HepG2 (cell line): ENCODE measurements around the gene FAM228B. TPM values are rescaled to one million over a fixed set of nuclear protein-coding genes. Genes with fewer than 3 reads are reported as not detected.

Experiments
- ATF6 ChIP-seq: sonication (generic); formaldehyde crosslinking; conservative IDR thresholded peaks from 2 replicates; pipeline ENCODE4 v1.4.0; 2020; ENCODE audit warnings: missing genetic modification reagents
- BRD4 ChIP-seq: sonication (generic); formaldehyde crosslinking; IDR thresholded peaks from 2 replicates; pipeline ENCODE4 v1.4.0; 2020; ENCODE audit warnings: missing genetic modification reagents
- CHD4 ChIP-seq: fragments of 200-600 bp; sonication (generic); IDR thresholded peaks from 2 replicates; pipeline ENCODE4 v1.7.0; 2017; ENCODE audit warnings: mild to moderate bottlenecking, low read length, borderline replicate concordance
- ETS1 ChIP-seq: sonication (generic); formaldehyde crosslinking; IDR thresholded peaks from 2 replicates; pipeline ENCODE4 v1.4.0; 2020; ENCODE audit warnings: missing genetic modification reagents
- FIP1L1 ChIP-seq: fragments of 200-400 bp; formaldehyde crosslinking; IDR thresholded peaks from 2 replicates; pipeline ENCODE4 v1.6.1; 2018; ENCODE audit warnings: low read depth, mild to moderate bottlenecking, low read length, moderate library complexity, borderline replicate concordance; ENCODE audit not compliant: insufficient read depth
- FOXA1 ChIP-seq, 2 experiments: fragments of 450-650 bp in 1 of 2; sonication (generic) in 1 of 2; formaldehyde crosslinking in 1 of 2; IDR thresholded peaks; 2 replicates each; pipeline versions ENCODE4 v1.4.0 to v1.6.1; 2016 to 2020; ENCODE audit warnings: missing genetic modification reagents in 1 of 2
- HBP1 ChIP-seq: IDR thresholded peaks from 2 replicates; pipeline ENCODE4 v1.6.1; 2016; ENCODE audit warnings: low read depth, control low read depth
- MLXIP ChIP-seq: sonication (generic); formaldehyde crosslinking; IDR thresholded peaks from 2 replicates; pipeline ENCODE4 v1.9.0; 2021; ENCODE audit warnings: missing genetic modification reagents, borderline replicate concordance
- SSRP1 ChIP-seq: IDR thresholded peaks from 2 replicates; pipeline ENCODE4 v1.6.1; 2016; ENCODE audit warnings: control low read depth
- TBX3 ChIP-seq: fragments of 450-650 bp; IDR thresholded peaks from 2 replicates; pipeline ENCODE4 v1.6.1; 2017; ENCODE audit warnings: antibody characterized with exemption, mild to moderate bottlenecking, inconsistent platforms, borderline replicate concordance
- U2AF1 ChIP-seq: fragments of 200-400 bp; formaldehyde crosslinking; optimal IDR thresholded peaks from 2 replicates; pipeline ENCODE3; 2017; ENCODE audit warnings: mild to moderate bottlenecking, low read depth, low read length
- YEATS4 ChIP-seq: sonication (generic); formaldehyde crosslinking; IDR thresholded peaks from 2 replicates; pipeline ENCODE4 v1.4.0; 2020; ENCODE audit warnings: missing genetic modification reagents, borderline replicate concordance
- ZKSCAN8 ChIP-seq: IDR thresholded peaks from 2 replicates; pipeline ENCODE4 v1.6.1; 2016; ENCODE audit warnings: borderline replicate concordance, missing genetic modification reagents, missing compliant biosample characterization
- ZNF124 ChIP-seq: sonication (generic); formaldehyde crosslinking; IDR thresholded peaks from 2 replicates; pipeline ENCODE4 v1.4.0; 2020; ENCODE audit warnings: missing genetic modification reagents
- ZNF253 ChIP-seq: sonication (generic); formaldehyde crosslinking; IDR thresholded peaks from 2 replicates; pipeline ENCODE4 v1.8.0; 2022; ENCODE audit warnings: mild to moderate bottlenecking, missing genetic modification reagents, borderline replicate concordance
- ZNF280B ChIP-seq: sonication (generic); formaldehyde crosslinking; IDR thresholded peaks from 2 replicates; pipeline ENCODE4 v1.5.0; 2020; ENCODE audit warnings: missing genetic modification reagents, mild to moderate bottlenecking, borderline replicate concordance
- ZNF282 ChIP-seq: fragments of 450-650 bp; IDR thresholded peaks from 2 replicates; pipeline ENCODE4 v1.6.1; 2018; ENCODE audit not compliant: partially characterized antibody
- ZSCAN31 ChIP-seq: sonication (generic); formaldehyde crosslinking; IDR thresholded peaks from 2 replicates; pipeline ENCODE4 v1.5.0; 2020; ENCODE audit warnings: low read depth, mild to moderate bottlenecking, missing genetic modification reagents
- polyA plus RNA-seq, 8 experiments: library from polyadenylated mRNA; depleted of rRNA in 3 of 8; stranded (reverse) in 7 of 8; unstranded in 1 of 8; fragments of >200 nt; fragmentation: Illumina TruSeq in 4 of 8; extraction: Trizol in 4 of 8; gene quantifications; 2 replicates each; pipeline versions ENCODE4 v1.2.1 to v1.2.3, GENCODE V29; 2011 to 2016; ENCODE audit warnings: low read depth in 4 of 8, missing spikeins in 1 of 8, mixed read lengths in 1 of 8; ENCODE audit not compliant: insufficient read depth in 1 of 8
- total RNA-seq, 5 experiments: library from RNA; depleted of rRNA; stranded (reverse); fragments of >200 nt; fragmentation: Illumina TruSeq; extraction: Trizol; gene quantifications; 2 replicates each; pipeline ENCODE4 v1.2.3, GENCODE V29; 2016; ENCODE audit warnings: low read depth in 1 of 5

The FAM228B gene
- total and polyA plus RNA-seq, 2 of the 13 experiments (the other 11 are each of a cell fraction or from before 2014, with no cell fraction given), result 0.79 to 1.1 TPM

GRCh38 chr2:24123195-24123921, at the start of gene FAM228B, which contains the start of gene PFN4 (continued):
- TF ChIP-seq ZSCAN31 (CRISPR knock-in tag), result peak; percentile 86; the same call in 1 of the 2 replicates
- TF ChIP-seq HBP1 (CRISPR knock-in tag), result no peak
- no peak for TF ChIP-seq ZNF282
- no peak for TF ChIP-seq U2AF1
- peak; percentile 93 for TF ChIP-seq ZNF280B (CRISPR knock-in tag)
- peak; percentile 87; the same call in 1 of the 2 replicates for TF ChIP-seq YEATS4 (CRISPR knock-in tag)
- TF ChIP-seq FIP1L1, result no peak
- TF ChIP-seq ZKSCAN8 (CRISPR knock-in tag), result no peak
- TF ChIP-seq FOXA1 (IDR thresholded peaks at IDR 0.05), result no peak
- no peak for TF ChIP-seq FOXA1 (CRISPR knock-in tag; IDR thresholded peaks at IDR 0.05)
- TF ChIP-seq BRD4 (CRISPR knock-in tag), result peak; percentile 64; the same call in 1 of the 2 replicates
- TF ChIP-seq MLXIP (CRISPR knock-in tag), result no peak
- TF ChIP-seq ZNF124, result peak; percentile 65; the same call in 1 of the 2 replicates
- TF ChIP-seq SSRP1 (CRISPR knock-in tag), result no peak
- TF ChIP-seq ETS1 (CRISPR knock-in tag), result peak; percentile 90; the same call in 1 of the 2 replicates
- TF ChIP-seq CHD4, result no peak
- TF ChIP-seq ATF6, result 0 out of 2 replicates have a peak, but pooled peaks have one; percentile 48
- no peak for TF ChIP-seq TBX3
- peak; percentile 77 for TF ChIP-seq ZNF253 (CRISPR knock-in tag)
